Loucy (cell line): ENCODE data around the gene KRTAP10-8.

Experiments used
- EZH2phosphoT487 ChIP-seq: fragments of 200-600 bp; IDR thresholded peaks from 2 replicates; pipeline ENCODE4 v1.6.1; 2018; ENCODE audit warnings: antibody characterized with exemption, mild to moderate bottlenecking, moderate library complexity, borderline replicate concordance
- TF ChIP-seq, protein P1 (sequence below): fragments of 200-600 bp; sonication (generic); conservative IDR thresholded peaks from 2 replicates; pipeline ENCODE4 v1.5.1; 2014; ENCODE audit warnings: mild to moderate bottlenecking, antibody characterized with exemption, low read length

DNA sequence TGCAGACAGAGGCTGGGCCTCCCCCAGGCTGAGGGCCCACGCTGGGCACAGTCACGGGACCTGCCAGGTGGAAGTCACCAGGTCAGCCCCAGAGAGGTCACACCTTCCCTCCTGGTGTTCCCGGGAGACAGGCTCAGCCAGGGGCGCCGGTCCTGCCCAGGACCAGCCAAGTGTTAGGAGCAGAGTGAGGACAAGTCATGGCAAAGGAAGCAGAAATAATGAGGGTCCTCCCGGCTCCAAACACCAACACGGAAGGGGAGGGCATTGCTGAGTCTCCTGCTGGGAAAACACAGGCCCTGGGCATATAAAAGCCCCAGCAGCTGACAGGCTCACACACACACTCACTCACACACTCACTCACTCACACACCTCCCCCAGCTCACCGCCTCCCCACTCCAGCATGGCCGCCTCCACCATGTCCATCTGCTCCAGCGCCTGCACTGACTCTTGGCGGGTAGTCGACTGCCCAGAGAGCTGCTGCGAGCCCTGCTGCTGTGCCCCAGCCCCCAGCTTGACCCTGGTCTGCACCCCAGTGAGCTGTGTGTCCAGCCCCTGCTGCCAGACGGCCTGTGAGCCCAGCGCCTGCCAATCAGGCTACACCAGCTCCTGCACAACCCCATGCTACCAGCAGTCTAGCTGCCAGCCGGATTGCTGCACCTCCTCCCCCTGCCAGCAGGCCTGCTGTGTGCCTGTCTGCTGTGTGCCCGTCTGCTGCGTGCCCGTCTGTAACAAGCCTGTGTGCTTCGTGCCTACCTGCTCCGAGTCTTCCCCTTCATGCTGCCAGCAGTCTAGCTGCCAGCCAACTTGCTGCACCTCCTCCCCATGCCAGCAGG lies 25.4 kb downstream of the KRTAP10-8 start, which contains the start of gene KRTAP10-10:
- TF ChIP-seq, protein P1, sequence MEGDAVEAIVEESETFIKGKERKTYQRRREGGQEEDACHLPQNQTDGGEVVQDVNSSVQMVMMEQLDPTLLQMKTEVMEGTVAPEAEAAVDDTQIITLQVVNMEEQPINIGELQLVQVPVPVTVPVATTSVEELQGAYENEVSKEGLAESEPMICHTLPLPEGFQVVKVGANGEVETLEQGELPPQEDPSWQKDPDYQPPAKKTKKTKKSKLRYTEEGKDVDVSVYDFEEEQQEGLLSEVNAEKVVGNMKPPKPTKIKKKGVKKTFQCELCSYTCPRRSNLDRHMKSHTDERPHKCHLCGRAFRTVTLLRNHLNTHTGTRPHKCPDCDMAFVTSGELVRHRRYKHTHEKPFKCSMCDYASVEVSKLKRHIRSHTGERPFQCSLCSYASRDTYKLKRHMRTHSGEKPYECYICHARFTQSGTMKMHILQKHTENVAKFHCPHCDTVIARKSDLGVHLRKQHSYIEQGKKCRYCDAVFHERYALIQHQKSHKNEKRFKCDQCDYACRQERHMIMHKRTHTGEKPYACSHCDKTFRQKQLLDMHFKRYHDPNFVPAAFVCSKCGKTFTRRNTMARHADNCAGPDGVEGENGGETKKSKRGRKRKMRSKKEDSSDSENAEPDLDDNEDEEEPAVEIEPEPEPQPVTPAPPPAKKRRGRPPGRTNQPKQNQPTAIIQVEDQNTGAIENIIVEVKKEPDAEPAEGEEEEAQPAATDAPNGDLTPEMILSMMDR = no peak
- TF ChIP-seq EZH2phosphoT487 = no peak
